DND-41 (cell line): ENCODE data around the gene ECHDC3.

Experiments used
- EZH2 ChIP-seq: IDR thresholded peaks from 3 replicates; pipeline ENCODE4 v1.6.1; 2012; ENCODE audit warnings: borderline replicate concordance, low read depth, mild to moderate bottlenecking, moderate library complexity, low read length, inconsistent platforms; ENCODE audit not compliant: severe bottlenecking
- TF ChIP-seq, protein P1 (sequence below): IDR thresholded peaks from 2 replicates; pipeline ENCODE4 v1.5.1; 2012; ENCODE audit warnings: borderline replicate concordance, low read length, moderate library complexity, mild to moderate bottlenecking; ENCODE audit not compliant: poor library complexity, severe bottlenecking; ENCODE audit errors: extremely low read depth

DNA sequence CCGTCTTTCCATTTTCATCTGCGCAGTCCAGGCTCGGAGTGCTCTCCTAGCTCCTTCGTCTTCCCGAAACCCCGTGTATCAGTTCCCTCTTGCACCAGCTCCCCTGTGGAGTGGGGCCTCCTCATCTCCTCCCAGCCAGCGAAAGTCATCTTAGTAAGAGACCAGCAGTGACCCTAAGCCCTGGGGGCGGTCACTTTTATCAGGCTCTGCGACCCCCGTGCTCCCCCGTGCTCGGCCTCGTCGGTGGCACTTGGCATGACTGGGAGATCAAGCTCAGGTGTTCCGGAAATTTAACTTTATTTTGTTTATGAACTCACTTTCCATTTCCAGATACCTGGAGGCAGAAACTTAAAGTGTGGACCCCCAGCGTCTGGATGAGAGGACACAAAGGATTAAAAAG lies 574 bp upstream of the ECHDC3 start:
- TF ChIP-seq, protein P1, sequence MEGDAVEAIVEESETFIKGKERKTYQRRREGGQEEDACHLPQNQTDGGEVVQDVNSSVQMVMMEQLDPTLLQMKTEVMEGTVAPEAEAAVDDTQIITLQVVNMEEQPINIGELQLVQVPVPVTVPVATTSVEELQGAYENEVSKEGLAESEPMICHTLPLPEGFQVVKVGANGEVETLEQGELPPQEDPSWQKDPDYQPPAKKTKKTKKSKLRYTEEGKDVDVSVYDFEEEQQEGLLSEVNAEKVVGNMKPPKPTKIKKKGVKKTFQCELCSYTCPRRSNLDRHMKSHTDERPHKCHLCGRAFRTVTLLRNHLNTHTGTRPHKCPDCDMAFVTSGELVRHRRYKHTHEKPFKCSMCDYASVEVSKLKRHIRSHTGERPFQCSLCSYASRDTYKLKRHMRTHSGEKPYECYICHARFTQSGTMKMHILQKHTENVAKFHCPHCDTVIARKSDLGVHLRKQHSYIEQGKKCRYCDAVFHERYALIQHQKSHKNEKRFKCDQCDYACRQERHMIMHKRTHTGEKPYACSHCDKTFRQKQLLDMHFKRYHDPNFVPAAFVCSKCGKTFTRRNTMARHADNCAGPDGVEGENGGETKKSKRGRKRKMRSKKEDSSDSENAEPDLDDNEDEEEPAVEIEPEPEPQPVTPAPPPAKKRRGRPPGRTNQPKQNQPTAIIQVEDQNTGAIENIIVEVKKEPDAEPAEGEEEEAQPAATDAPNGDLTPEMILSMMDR, result no peak
- no peak for TF ChIP-seq EZH2
